ENCODE measurements around the gene IL1RAP.

- no peak for TF ChIP-seq POLR2A (IDR thresholded peaks at IDR 0.05)
- TF ChIP-seq CTCF (IDR thresholded peaks at IDR 0.05), result no peak
Observed at GRCh38 chr3:190641564-190641963, 127.7 kb downstream of the IL1RAP start.

All from thyroid gland (tissue), 4 donors.